GM12874 (cell line): Measurements from ENCODE around the gene FA2H.

ENCODE experiments used
- TF ChIP-seq, protein P1 (sequence below): IDR thresholded peaks from 2 replicates; pipeline ENCODE4 v1.5.1; 2011; ENCODE audit warnings: low read depth, mild to moderate bottlenecking, control low read depth, low read length, moderate library complexity; ENCODE audit not compliant: insufficient read depth

FA2H gene

DNA sequence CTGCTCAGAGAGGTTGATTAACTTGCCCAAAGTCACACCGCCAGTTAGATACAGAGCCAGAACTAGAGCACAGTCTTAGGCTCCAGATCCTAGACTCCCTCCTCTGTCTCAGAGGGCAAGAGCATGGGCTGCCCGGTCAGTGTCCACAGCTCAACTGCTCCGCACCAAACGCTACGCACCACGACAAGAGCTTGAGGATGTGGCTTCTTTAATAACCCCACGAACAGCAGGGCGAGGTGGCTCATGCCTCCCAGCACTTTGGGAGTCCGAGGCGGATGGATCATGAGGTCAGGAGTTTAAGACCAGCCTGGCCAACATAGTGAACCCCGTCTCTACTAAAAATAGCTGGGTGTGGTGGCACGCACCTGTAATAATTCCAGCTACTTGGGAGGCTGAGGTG, 21.4 kb downstream of the FA2H start:
- TF ChIP-seq, protein P1, sequence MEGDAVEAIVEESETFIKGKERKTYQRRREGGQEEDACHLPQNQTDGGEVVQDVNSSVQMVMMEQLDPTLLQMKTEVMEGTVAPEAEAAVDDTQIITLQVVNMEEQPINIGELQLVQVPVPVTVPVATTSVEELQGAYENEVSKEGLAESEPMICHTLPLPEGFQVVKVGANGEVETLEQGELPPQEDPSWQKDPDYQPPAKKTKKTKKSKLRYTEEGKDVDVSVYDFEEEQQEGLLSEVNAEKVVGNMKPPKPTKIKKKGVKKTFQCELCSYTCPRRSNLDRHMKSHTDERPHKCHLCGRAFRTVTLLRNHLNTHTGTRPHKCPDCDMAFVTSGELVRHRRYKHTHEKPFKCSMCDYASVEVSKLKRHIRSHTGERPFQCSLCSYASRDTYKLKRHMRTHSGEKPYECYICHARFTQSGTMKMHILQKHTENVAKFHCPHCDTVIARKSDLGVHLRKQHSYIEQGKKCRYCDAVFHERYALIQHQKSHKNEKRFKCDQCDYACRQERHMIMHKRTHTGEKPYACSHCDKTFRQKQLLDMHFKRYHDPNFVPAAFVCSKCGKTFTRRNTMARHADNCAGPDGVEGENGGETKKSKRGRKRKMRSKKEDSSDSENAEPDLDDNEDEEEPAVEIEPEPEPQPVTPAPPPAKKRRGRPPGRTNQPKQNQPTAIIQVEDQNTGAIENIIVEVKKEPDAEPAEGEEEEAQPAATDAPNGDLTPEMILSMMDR = no peak

DNA sequence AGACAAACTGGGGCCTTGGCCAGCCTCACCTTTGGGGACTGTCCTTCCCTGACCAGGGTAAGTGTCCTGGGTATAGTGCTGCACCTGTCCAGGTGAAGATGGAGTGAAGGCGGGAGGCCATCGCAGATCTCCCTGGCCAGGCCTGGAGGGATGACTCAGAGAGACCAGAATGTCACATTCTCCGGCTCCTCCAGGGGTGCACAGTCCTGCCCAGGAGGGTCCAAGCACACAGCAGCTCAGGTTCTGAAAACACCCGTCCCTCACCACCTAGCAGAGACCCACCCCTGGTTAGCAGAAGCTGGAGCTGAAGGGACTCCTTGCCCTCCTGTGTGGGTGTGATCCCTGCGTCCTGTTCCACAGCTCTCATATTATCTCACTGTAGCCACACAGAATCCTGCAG, 21.9 kb downstream of the FA2H start:
- TF ChIP-seq, protein P1 = no peak

DNA sequence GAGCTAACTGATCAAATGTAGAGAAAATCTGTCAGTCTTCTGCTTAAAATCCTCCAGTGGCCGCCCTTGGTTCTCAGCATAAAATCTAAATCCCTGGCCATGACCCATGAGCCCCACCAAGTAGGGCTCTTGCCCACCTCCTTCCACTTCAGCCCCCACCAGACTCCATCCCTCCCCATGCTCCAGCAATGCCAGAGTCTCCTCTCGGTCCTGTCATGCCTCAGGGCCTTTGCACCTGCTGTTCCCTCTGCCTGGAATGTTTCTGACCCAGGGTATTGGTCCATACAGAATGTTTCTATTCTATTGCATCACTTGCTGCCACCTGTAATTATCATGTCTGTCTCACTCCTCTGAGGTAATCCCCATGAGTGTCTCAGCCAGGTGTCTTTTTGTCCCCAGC, 22.4 kb downstream of the FA2H start:
- TF ChIP-seq, protein P1 = no peak

DNA sequence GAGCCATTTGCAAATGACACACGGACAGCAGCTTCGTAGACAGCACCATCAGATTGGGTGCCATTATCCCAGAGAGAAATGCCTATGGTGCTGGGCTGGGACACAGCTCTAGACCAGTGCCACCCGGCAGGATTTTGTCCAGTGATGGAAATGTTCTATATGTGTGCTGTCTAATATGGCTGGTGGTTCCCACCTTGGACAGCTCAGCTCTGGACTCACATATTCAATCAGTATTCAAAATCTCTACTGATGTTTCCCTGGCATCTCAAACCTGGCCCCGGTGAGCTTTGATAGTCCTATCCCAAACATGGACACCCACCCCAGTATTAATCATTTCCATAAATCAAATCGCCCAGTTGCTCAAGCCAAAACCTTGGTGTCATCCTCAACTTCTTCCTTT, 23.0 kb downstream of the FA2H start:
- TF ChIP-seq, protein P1 = no peak

DNA sequence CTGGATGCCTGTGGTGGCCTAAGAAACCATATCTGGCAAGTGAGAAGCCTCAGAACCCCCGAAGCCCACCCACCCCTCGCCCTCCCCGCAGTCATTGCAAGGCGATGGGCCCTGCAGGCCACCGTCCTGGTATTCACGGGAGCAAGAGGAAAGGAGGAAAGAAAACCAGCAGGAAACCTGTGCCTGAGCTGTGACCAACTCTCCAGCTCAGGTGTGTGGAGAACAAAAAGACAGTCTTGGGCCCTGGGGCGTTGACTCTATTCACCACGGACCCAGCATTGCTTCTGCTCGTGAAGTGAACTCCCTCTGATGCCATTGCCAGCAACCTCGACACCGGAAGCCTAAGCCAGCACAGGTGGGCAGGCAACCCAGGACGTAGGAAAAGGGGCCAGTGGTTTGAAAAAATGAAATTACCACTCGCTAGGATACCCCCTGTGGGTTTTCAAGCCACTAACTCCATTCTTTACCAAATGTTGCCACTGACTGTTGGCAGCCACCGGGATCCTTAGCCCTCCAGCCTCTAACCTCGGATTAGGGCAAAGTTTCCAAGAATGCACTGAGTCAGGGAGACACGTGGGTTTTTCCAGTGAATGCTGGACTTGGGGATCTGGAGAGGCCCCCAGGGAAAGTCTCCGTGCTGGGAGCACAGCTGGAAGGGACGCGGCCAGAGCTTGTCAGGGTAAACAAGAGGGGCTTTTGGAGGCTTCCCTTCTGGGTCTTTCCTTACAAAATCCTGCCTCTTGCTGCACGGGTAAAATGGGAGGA, 25.1 kb downstream of the FA2H start:
- TF ChIP-seq, protein P1 = no peak

DNA sequence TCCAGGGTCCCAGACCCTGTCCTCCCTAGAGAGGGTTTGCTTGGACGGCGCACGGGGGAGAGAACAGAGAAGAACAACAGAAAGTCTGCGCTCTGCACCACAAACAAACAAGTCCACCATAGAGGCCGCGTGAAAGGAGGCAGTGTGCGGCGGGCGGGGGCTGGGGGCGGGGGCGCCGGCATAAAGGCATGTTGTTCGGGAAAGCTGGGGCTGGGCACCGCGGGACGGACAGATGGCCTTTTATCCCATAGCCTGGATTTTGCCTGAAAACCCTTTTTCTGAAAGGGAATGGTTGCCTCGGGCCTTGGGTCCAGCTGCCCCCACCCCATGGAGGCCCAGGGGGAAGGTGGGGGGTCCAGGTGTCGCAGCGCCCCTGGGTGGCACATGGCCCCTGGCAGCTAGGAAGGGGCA, 26.0 kb downstream of the FA2H start:
- TF ChIP-seq, protein P1 = no peak

DNA sequence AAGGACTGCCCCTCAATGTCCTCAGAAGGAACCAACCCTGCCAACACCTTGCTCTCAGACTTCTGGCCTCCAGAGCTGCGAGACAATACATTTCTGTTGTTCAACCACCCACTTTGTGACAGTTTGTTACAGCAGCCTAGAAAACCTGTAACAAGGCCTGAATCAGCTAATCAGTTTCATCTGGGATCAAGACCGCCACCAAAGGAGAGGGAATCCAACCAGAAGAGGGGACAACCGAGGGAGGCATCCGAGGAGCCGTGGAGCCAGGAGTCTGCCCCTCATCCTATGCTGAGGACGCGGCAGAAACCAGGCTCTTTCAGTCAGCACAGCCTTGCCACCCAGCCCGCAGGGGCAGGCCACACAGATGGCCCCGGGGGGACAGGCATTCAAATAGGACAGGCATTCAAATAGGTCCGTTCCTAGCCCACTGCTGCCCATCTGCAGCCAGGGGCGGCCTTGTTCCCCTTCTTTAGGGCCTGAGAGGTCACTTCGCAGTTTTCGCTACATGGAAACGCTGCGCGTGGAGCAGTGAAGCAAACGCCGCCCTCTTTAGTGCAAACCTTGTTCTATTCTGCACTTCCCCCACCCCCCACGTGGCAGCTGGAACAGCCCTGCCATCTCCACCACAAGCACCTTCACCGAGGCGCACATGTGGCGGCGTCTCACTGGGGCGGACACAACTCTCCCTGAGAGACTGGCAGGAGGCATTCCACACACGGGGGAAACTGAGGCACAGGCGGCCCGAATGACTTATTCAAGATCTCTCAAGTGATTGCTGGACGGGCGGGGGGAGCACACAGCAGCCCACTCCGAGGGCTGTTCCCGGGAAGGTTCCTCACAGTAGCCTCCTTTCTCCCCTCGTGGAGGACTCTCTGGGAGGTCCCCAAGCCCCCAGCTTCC, 26.7 kb downstream of the FA2H start:
- TF ChIP-seq, protein P1 = no peak
